Effector memory CD4-positive, alpha-beta T cell (primary cell): Measurements from ENCODE around the gene PRKCE.

Experiments
- DNase-seq, 3 donors: peaks; one replicate each; pipeline ENCODE4 v3.0.0-alpha.2; 2020
- H3K27ac ChIP-seq: 2 replicates; pipeline ENCODE4 v1.7.0; 2013; ENCODE audit warnings: mild to moderate bottlenecking, low read length, moderate library complexity; ENCODE audit not compliant: insufficient read depth, poor library complexity, severe bottlenecking
- H3K27me3 ChIP-seq: replicated peaks from 2 replicates; pipeline ENCODE4 v1.7.0; 2013; ENCODE audit warnings: mild to moderate bottlenecking, low read length; ENCODE audit not compliant: insufficient read depth, control insufficient read depth, poor library complexity, severe bottlenecking
- H3K36me3 ChIP-seq: 2 replicates; pipeline ENCODE4 v1.7.0; 2013; ENCODE audit warnings: mild to moderate bottlenecking, low read length, moderate library complexity; ENCODE audit not compliant: control insufficient read depth, insufficient read depth
- H3K4me1 ChIP-seq: 2 replicates; pipeline ENCODE4 v1.7.0; 2013; ENCODE audit warnings: low read length, mild to moderate bottlenecking; ENCODE audit not compliant: control insufficient read depth, insufficient read depth, poor library complexity, severe bottlenecking
- H3K4me3 ChIP-seq: 2 replicates; pipeline ENCODE4 v1.7.0; 2013; ENCODE audit warnings: low read length, low read depth, mild to moderate bottlenecking; ENCODE audit not compliant: insufficient read depth, poor library complexity, severe bottlenecking
- H3K9me3 ChIP-seq: 2 replicates; pipeline ENCODE4 v1.7.0; 2013; ENCODE audit warnings: mild to moderate bottlenecking, low read length, moderate library complexity; ENCODE audit not compliant: control insufficient read depth

The PRKCE gene

DNA sequence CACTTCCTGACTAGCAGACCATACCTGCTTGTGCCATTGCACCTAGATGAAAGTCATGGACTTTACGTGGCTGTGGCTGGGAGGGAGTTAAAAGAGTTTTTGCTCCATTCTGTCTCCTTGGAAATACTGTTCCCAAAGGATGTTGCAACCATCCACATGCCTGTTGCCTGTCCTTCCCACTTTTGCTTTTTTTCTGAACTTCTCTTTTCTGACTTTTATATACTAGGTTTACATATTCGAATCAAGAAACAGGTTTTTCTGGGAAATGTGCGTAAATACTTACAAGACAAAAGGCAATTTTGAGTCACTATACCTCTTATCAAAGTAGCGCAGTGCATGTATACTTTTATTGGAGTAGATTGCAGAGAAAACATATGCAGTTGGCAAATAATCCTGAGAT lies 244.8 kb downstream of the PRKCE start:
- Histone ChIP-seq H3K4me1 (no peaks in the 10 kb centered on the region), H3K27ac (no peak overlapping the region)

DNA sequence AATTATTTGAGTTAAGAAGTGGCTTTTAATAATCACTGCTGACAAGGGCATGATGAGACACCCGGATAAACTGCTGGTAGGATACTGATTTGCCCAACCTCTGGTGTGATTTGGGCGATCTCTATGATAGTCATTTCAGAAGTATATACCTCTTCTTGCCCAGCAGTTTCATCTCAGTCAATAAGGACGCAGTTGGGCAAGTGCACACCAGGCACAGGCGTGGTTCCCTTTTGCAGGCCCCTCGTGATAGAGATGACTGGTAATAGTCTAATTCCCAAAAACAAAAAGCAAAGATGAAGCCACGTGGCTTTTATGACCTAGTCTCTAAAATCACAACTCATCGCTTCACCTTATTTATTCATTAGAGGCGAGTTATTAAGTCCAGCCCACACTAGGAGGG lies 246.4 kb downstream of the PRKCE start:
- H3K27ac ChIP-seq: no peak overlapping the region
- no peak overlapping the region for H3K4me3 ChIP-seq
- DNase-seq: no peak
- H3K4me1 ChIP-seq: no peaks in the 10 kb centered on the region
- H3K27me3 ChIP-seq: no peaks in the 10 kb centered on the region
- H3K9me3 ChIP-seq: no peaks in the 10 kb centered on the region
- no peaks in the 10 kb centered on the region for H3K36me3 ChIP-seq

More for the DNA sequence above, 244.8 kb downstream of the PRKCE start:
- Histone ChIP-seq H3K4me3 (no peak overlapping the region), H3K36me3 (no peaks in the 10 kb centered on the region), H3K27me3 (no peaks in the 10 kb centered on the region), H3K9me3 (no peaks in the 10 kb centered on the region)
- no peak for DNase-seq

DNA sequence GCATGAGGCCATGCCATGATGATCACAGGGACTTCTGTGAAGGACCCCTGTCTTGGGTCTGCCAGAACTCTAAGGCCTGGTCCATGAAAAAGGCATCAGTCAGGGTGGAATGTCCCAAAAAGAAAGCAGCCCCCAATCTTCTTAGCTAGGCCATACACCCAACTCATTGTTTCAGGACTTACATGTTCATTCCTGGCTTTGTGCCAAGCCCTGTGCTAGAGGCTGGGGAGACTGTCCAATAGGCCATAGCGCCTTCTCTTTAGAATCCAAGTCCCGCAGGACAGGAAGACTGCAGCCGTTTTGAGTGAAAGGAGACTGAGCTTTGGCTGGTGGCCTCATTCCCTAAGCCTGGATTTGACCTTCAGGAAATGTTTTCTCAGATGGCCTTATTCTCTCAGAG lies 247.3 kb downstream of the PRKCE start:
- no peak overlapping the region for H3K27ac ChIP-seq
- H3K27me3 ChIP-seq: no peaks in the 10 kb centered on the region

DNA sequence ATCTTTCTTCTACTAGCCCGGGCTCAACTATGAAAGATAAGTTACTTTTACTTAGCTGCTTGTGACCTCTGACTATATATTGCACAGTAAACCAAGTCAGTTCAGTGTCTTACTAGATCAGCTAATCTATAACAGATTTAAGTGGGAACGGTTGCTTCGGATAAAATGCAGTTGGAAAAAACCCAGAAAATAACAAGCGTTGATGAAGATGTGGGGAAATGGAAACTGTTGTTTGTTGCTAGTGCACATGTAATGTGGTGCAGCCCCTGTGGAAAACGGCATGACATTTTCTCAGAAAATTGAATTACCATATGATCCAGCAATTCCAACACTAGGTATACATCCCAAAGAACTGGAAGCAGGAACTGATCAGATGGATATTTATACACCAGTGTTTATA lies 248.5 kb downstream of the PRKCE start:
- Histone ChIP-seq H3K9me3 (no peaks in the 10 kb centered on the region), H3K4me3 (no peak overlapping the region), H3K27me3 (no peaks in the 10 kb centered on the region), H3K36me3 (no peaks in the 10 kb centered on the region), H3K4me1 (no peaks in the 10 kb centered on the region), H3K27ac (no peak overlapping the region)
- DNase-seq: no peak

More for the DNA sequence above, 247.3 kb downstream of the PRKCE start:
- H3K9me3 ChIP-seq: no peaks in the 10 kb centered on the region
- H3K36me3 ChIP-seq: no peaks in the 10 kb centered on the region
- H3K4me3 ChIP-seq: no peak overlapping the region
- H3K4me1 ChIP-seq: no peaks in the 10 kb centered on the region
- DNase-seq: no peak

DNA sequence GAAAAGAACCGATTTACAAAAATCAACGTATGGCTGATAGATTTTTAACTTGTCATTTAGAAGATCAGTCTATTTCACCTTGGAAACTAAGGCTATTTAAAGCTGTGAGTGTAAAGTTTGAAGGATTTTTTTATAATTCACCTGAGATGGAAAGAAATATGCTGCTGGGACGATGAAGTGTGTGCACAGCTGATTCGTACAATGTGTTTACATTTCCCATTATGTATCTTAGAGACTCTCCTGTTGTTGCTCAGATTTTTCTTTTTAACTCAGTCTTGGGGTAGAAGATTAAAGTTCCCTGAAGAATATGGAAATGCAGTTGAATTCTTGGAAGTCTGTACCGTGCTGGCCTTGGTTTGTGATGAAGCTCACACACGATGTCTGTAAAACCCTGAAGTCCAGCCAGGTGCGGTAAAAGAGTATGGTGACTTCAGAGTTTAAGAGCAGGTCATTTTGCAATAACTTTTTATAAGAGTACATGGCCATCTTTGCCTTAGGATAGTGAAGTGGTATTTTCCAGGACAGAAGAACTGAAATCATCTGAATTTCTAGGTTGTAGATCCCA lies 250.1 kb downstream of the PRKCE start:
- H3K36me3 ChIP-seq: no peaks in the 10 kb centered on the region
- no peaks in the 10 kb centered on the region for H3K9me3 ChIP-seq
- no peak for DNase-seq
- H3K4me1 ChIP-seq: no peaks in the 10 kb centered on the region
- H3K27ac ChIP-seq: no peak overlapping the region
- no peak overlapping the region for H3K4me3 ChIP-seq
- no peaks in the 10 kb centered on the region for H3K27me3 ChIP-seq

GRCh38 chr2:45902380-45902779 lies 250.9 kb downstream of the PRKCE start:
- Histone ChIP-seq H3K36me3 (no peaks in the 10 kb centered on the region), H3K27ac (no peak overlapping the region), H3K4me1 (no peaks in the 10 kb centered on the region), H3K9me3 (no peaks in the 10 kb centered on the region), H3K4me3 (no peak overlapping the region), H3K27me3 (no peaks in the 10 kb centered on the region)
- no peak for DNase-seq

GRCh38 chr2:45902781-45903375 lies 251.4 kb downstream of the PRKCE start:
- DNase-seq: no peak
- Histone ChIP-seq H3K4me1 (no peaks in the 10 kb centered on the region), H3K27me3 (no peaks in the 10 kb centered on the region), H3K9me3 (no peaks in the 10 kb centered on the region), H3K36me3 (no peaks in the 10 kb centered on the region), H3K4me3 (no peak overlapping the region), H3K27ac (no peak overlapping the region)

DNA sequence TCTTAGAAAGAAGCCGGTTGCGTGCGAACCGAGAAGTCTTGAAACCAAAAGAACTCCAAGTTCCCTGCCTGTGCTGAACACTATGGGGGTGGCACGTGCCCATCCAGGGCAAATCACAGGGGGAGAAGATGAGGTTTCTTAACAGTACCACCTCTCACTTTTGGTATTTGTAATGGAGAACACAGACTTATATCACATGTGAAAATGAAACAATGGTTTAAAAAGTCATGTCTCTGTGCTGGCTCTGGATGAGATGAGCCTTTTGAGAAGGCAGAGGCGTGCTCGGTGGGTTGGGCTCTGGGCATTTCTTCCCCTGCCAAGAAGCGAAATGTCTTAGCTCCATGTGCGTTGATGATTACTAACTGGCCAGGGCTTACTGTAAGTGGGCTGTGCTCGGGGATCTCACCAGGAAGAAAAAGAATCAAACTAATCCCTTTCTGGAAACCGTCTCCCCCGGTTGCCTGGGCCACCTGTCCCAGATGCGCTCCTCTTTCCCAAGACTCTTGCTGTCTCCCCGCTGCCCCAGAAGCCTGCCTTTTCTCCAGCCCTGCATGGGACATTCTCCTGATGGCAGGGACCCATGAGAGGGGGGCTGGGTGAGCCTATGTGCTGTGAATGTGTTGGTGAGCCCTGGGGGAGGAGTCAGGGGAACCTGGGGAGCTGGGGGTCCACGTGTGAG lies 252.9 kb downstream of the PRKCE start:
- Histone ChIP-seq H3K4me3 (no peak overlapping the region), H3K27ac (no peak overlapping the region)

DNA sequence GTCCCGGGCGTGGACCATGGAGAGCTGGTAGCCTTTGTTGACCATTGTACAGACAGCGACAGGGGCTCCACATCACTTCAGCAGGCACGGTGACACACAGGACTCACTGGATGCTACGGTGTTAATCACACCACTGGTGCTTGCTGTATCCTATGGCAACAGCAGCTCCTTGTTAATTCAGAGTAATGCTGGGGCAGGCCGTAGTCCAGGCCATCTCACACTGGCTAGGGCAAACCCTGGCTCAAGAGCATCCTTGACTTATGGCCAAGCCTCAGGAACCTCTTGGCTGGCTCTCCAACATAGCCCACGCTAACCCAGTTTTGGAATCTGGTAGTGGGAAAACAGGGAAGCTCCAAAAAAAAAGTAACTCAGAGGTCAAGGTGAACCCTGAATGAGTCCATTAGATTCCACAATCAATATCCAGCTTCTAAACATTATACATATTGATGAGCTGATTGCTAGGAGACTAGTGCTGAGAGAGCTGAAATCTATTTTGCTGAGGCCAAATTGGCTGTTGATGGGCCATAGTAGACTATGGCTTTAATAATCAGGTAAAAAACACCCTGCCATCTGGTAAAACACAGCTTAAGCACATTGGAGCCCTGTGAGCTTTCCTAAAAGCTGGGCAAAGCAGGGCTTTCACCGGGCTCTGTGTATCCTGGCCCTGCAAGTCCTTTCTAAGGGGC lies 253.6 kb downstream of the PRKCE start:
- no peak for DNase-seq
- Histone ChIP-seq H3K4me1 (no peaks in the 10 kb centered on the region), H3K4me3 (no peak overlapping the region), H3K27me3 (no peaks in the 10 kb centered on the region), H3K9me3 (no peaks in the 10 kb centered on the region), H3K36me3 (no peaks in the 10 kb centered on the region), H3K27ac (no peak overlapping the region)

More for the DNA sequence above, 252.9 kb downstream of the PRKCE start:
- Histone ChIP-seq H3K9me3 (no peaks in the 10 kb centered on the region), H3K4me1 (no peaks in the 10 kb centered on the region), H3K36me3 (no peaks in the 10 kb centered on the region), H3K27me3 (no peaks in the 10 kb centered on the region)
- DNase-seq: no peak

- H3K9me3 ChIP-seq: no peaks in the 10 kb centered on the region
- no peaks in the 10 kb centered on the region for H3K4me1 ChIP-seq
- DNase-seq: no peak
- H3K36me3 ChIP-seq: no peaks in the 10 kb centered on the region
- no peaks in the 10 kb centered on the region for H3K27me3 ChIP-seq
- no peak overlapping the region for H3K4me3 ChIP-seq
- H3K27ac ChIP-seq: no peak overlapping the region
Observed at GRCh38 chr2:45905632-45905958, 254.1 kb downstream of the PRKCE start.
